ENCODE results near the gene KRT82. TPM values are rescaled to one million over a fixed set of nuclear protein-coding genes. Genes with fewer than 3 reads are reported as not detected.

The KRT82 gene
- total RNA-seq, 6 experiments from 2014 or later = not detected

DNA sequence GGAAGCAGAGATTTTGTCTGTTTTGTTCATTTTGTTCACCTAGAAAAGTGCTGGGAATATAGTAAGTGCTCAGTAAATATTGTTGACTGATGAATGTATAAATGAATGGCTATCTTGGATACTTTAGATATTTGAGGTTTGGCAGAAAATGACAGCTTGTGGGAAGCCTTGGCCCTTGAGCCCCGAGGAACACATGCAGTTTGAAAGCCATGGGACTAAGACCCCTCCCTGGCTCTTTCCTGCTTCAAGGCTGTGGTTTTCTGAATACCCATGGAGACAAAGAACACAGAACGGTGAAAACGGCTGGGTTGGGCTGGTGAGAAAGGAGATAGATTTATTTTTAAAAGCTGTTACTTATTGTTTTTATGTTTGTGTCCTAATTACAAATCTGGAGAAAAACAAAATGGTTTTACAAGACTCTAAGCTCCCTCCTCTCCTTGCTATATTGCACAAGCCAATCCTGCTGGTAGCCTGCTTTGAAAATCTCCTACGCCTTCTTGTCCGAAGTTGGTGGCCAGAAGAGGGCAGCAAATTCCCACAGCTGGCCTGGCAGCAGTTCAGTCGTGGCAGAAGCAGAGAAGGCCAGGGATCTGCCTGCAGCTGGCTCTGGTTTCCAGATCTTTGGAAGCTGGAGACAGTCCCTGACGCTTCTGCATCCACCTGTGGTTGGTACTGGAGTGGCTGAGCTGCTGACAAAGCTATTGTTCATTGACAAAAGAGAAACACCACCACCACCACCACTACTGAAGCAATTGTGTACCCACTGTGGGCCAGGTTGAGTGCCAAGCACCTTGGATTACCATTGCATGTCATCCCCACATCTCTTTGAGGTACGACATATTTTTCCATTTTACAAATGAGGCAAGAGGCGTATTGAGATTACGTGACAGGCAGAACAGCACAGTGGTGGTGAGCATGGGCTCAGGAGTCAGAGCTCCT, 33.6 kb downstream of the KRT82 start:
- Histone ChIP-seq H3K4me1 (no peaks in the 10 kb centered on the region), H3K27me3 (no peaks in the 10 kb centered on the region), H3K27ac (no peak overlapping the region), H3K36me3 (no peaks in the 10 kb centered on the region), H3K4me3 (no peak overlapping the region), H3K9me3 (no peaks in the 10 kb centered on the region)
- peak; percentile 78 to 86 (median 82) for DNase-seq
- peak; percentile 94 to 99 (median 97) for ATAC-seq
- 26% methylated on average over 10 of the region's 10 CpGs for WGBS (ENCODE audit: insufficient coverage, low coverage, low lambda C conversion rate, missing lambda C conversion rate)
- intact Hi-C loops (cut with DNase I) = loop anchor here in 1 of 2 donors (10.0 kb wide), 1 partner anchor 502 kb away; no protein-coding TSS in a partner anchor
- peak; percentile 78 to 87 (median 82) for TF ChIP-seq CTCF (IDR thresholded peaks at IDR 0.05)
- no peak for TF ChIP-seq POLR2A (IDR thresholded peaks at IDR 0.05)

DNA sequence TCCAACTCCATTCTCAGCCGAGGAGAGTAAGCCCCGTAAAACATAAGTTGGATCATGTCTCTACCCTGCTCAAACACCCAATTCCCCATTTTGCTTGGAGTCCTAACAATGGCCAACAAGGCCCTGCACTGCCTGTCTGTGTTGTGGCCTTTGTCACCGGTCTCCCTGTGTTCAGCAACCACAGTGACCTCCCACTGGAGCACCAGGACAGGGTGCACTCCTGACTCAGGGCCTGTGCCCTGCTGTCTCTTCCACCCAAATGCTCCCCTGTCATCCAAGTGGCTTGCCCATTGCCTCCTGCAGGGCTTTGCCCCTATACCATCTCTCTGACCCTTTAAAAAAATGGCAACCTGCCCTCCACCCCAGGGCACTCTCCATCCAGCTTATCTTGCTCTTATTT, 34.4 kb downstream of the KRT82 start:
- 72% methylated on average over 3 of the region's 3 CpGs for WGBS (ENCODE audit: insufficient coverage, low coverage, low lambda C conversion rate, missing lambda C conversion rate)
- TF ChIP-seq POLR2A (IDR thresholded peaks at IDR 0.05) (no peak), CTCF (IDR thresholded peaks at IDR 0.05) (no peak)
- Histone ChIP-seq H3K27me3 (no peaks in the 10 kb centered on the region), H3K36me3 (no peaks in the 10 kb centered on the region), H3K4me3 (no peak overlapping the region), H3K9me3 (no peaks in the 10 kb centered on the region), H3K27ac (no peak overlapping the region), H3K4me1 (no peaks in the 10 kb centered on the region)
- DNase-seq (no peak), ATAC-seq (no peak)
- intact Hi-C loops (cut with DNase I) = loop anchor here in 1 of 2 donors (10.0 kb wide), 1 partner anchor 503 kb away; no protein-coding TSS in a partner anchor

GRCh38 chr12:52370926-52371608, 35.1 kb downstream of the KRT82 start:
- ATAC-seq = no peak
- no peak for DNase-seq

DNA sequence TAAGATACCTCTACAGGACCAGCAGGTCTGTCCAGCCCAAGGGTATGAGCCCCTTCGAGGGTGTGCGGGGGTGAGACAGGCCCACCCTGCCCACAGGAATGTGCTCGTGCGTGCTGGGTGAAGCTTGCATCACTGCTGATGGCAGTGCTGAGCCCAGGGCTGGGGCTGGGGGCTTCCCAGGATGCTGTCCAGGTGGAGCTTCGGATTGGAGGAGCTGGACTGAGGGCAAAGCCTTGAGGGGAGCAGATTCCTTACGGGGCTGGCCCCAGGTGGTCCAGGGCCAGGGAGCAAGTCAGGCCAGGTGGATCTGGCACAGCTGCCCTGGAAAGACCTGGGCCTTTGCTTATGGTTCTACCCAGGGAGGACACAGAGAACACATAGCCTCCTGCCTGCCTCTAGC, 36.3 kb downstream of the KRT82 start:
- Histone ChIP-seq H3K36me3 (no peaks in the 10 kb centered on the region), H3K4me1 (no peaks in the 10 kb centered on the region), H3K4me3 (no peak overlapping the region), H3K27me3 (no peaks in the 10 kb centered on the region), H3K9me3 (no peaks in the 10 kb centered on the region), H3K27ac (no peak overlapping the region)
- ATAC-seq (no peak), DNase-seq (no peak)
- TF ChIP-seq CTCF (IDR thresholded peaks at IDR 0.05) (no peak), POLR2A (IDR thresholded peaks at IDR 0.05) (no peak)
- intact Hi-C loops (cut with DNase I) = loop anchor here (10.0 kb wide), 1 partner anchor 505 kb away; no protein-coding TSS in a partner anchor
- 80% methylated on average over 6 of the region's 6 CpGs for WGBS (ENCODE audit: insufficient coverage, low coverage, low lambda C conversion rate, missing lambda C conversion rate)

More at GRCh38 chr12:52370926-52371608, 35.1 kb downstream of the KRT82 start:
- intact Hi-C loops (cut with DNase I) = loop anchor here in 1 of 2 donors (10.0 kb wide), 1 partner anchor 504 kb away; no protein-coding TSS in a partner anchor
- 47% methylated on average over 4 of the region's 12 CpGs for WGBS (ENCODE audit: insufficient coverage, low coverage, low lambda C conversion rate, missing lambda C conversion rate)
- Histone ChIP-seq H3K27ac (no peak overlapping the region), H3K36me3 (no peaks in the 10 kb centered on the region), H3K27me3 (no peaks in the 10 kb centered on the region), H3K4me3 (no peak overlapping the region), H3K4me1 (no peaks in the 10 kb centered on the region), H3K9me3 (no peaks in the 10 kb centered on the region)
- TF ChIP-seq POLR2A (IDR thresholded peaks at IDR 0.05) = no peak
- no peak for TF ChIP-seq CTCF (IDR thresholded peaks at IDR 0.05)

All from right lobe of liver (tissue), 6 donors.